HG03558 (cell line): Measurements from ENCODE around the gene PIKFYVE.
"Not testable (repeated sequence)": the region's sequence is repeated elsewhere in the genome, so short reads cannot be mapped to it uniquely, and the experiment has no call there.

Experiments
- ATAC-seq: cut with Tn5 transposase; IDR thresholded peaks from one replicate; pipeline ENCODE4 v1.9.1; 2021; ENCODE audit warnings: moderate number of reproducible peaks; ENCODE audit not compliant: unreplicated experiment; ENCODE audit errors: extremely low read depth

PIKFYVE gene

DNA sequence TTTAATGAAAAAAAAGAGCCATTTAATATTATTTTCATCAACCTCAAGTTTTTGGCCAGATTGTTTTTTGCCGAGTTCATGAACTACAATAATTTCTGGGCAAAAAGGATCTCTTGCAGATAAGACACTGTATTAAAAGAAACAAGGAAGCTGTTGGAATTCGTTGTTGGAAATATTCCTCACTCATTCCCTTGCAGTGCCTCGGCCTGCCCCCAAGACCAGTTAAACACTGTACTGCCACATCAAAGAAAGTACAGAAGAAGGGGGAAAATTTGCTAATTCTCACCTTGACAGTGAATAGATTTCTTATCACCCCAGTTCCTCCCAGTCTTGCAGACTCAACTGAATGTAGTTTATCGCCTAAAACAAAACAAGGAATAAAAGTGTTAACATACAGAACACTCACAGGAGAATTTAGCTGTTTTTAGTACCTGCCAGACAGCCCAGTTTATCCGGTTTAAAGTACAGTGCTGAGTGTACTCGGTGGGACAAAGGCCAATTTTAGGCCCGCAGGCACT is 12.4 kb upstream of the PIKFYVE start:
- no peak for ATAC-seq

GRCh38 chr2:208254118-208254870 is 11.8 kb upstream of the PIKFYVE start:
- ATAC-seq, result peak; percentile 46

GRCh38 chr2:208254871-208255556 is 11.0 kb upstream of the PIKFYVE start, which contains the start of gene IDH1:
IDH1 (minus strand) TSS chr2:208255071; CDS start chr2:208251551, 3,520 bp downstream.
- peak; percentile 61 for ATAC-seq

DNA sequence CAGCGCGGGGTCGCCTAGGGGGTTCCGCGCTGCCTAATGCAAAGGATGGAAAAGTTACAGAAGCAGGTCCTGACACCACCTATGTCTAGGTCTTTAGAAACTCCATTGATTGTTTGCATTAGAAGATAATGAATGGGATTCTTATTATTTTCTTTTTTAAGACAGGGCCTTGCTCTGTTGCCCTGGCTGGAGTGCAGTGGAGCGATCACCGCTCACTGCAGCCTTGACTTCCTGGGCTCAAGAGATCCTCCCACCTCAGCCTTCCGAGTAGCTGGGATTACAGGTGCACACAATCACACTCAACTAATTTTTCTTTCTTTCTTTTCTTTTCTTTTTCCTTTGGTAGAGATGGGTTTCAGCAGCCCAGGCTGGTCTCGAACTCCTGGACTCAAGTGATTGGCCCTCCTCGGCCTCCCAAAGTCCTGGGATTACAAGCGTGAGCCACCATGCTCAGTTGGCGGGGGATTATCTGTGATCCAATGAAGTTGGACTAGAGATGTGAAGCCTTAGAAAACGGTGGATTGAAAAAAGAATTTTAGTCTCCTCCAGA is 10.4 kb upstream of the PIKFYVE start:
- peak; percentile 17 for ATAC-seq

- ATAC-seq, result no peak
These were observed 9.8 kb upstream of the PIKFYVE start for GRCh38 chr2:208256192-208256782.

DNA sequence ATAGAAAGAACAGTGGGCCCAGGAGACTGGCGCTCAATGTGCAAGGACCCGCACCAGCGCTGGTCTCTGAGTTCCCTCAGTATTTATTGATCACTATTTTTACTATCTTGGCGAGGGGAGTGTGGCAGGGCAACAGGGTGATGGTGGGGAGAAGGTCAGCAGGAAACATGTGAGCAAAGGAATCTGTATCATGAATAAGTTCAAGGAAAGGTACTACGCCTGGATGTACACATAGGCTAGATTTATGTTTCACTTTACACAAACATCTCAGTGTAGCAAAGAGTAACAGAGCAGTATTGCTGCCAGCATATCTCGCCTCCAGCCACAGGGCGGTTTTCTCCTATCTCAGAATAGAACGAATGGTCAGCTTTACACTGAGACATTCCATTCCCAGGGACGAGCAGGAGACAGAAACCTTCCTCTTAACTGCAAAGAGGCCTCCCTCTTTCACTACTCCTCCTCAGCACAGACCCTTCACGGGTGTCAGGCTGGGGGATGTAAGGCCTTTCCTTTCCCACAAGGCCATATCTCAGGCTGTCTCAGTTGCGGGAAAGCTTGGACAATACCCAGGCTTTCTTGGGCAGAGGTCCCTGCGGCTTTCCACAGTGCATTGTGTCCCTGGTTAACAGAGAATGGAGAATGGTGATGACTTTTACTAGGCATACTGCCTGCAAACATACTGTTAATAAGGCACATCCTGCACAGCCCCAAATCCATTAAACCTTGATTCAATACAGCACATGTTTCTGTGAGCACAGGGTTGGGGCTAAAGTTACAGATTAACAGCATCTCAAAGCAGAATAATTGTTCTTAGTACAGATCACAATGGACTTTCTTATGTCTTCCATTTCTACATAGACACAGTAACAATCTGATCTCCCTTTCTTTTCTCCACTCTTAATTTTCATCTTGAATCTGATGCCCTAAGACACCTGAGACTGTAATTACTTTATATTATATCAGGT is 8.9 kb upstream of the PIKFYVE start:
- not testable (repeated sequence) for ATAC-seq

- ATAC-seq, result peak; percentile 25
These were observed 669 bp upstream of the PIKFYVE start for GRCh38 chr2:208265371-208265800.

GRCh38 chr2:208266553-208266893 is 468 bp downstream of the PIKFYVE start:
- ATAC-seq, result no peak

GRCh38 chr2:208266936-208267335 is 881 bp downstream of the PIKFYVE start:
- no peak for ATAC-seq

GRCh38 chr2:208267526-208267925 is 1.5 kb downstream of the PIKFYVE start:
- ATAC-seq, result not testable (repeated sequence)

DNA sequence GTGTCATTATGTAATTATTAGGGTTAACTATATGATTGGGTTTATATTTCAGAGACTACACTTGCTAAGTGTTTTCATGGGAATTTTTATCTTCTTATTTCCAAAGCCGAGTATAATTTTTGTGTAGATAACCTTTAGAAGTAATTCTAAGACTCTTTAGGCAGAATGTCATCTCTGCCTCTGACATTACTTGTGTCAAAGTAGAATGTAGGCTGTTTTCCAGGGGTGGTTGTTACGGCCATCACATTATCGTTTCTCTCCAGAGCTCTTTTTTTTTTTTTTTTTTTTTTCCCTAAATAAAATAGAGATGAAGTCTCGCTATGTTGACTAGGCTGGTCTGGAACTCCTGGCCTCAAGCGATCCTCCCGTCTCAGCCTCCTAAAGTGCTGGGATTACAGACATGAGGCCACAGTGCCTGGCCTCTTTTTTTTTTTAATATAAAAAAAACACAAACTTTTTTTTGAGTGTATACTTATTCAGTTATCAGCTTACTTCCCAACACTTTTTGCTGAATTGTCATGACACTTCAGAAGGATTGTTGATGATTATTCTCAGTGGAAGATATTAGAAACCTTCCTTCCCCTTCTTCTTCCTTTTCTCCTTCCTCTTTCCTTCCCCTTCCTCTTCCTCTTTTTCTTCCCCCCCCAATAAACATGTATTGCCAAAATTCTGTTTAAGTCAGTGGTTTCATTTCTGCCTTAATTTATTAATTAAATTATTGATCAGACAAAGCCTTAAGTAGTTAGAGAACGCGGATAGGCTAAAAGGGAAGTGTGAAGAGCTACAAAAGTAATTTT is 2.3 kb downstream of the PIKFYVE start:
- no peak for ATAC-seq

GRCh38 chr2:208269091-208269490 is 3.0 kb downstream of the PIKFYVE start:
- ATAC-seq, result no peak

- ATAC-seq, result no peak
These were observed 8.7 kb downstream of the PIKFYVE start for GRCh38 chr2:208274748-208275147.

GRCh38 chr2:208278549-208278948 is 12.5 kb downstream of the PIKFYVE start:
- no peak for ATAC-seq

GRCh38 chr2:208279236-208279635 is 13.2 kb downstream of the PIKFYVE start:
- ATAC-seq, result no peak

DNA sequence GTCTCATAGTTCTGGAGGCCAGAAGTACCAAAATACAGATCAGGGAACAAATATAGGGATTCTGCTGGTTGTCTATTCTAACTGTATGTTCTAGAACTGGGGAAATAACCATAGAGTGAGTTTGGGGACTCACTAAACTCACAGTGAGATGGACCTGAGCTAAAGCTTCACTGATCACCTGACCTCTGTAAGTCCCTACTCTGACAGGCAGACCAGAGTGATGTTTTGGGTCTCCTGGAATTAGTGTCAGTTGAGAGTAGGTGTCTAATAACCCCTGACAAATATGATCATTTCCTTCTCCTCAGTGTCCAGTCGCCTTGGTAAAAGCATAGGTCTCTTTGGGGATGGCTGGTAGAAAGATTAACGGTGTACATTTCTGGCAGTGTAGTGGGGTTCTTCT is 14.2 kb downstream of the PIKFYVE start:
- ATAC-seq, result no peak

- peak; percentile 56 for ATAC-seq
These were observed 14.9 kb downstream of the PIKFYVE start for GRCh38 chr2:208280933-208281332.

- no peak for ATAC-seq
These were observed 19.8 kb downstream of the PIKFYVE start for GRCh38 chr2:208285853-208286252.

DNA sequence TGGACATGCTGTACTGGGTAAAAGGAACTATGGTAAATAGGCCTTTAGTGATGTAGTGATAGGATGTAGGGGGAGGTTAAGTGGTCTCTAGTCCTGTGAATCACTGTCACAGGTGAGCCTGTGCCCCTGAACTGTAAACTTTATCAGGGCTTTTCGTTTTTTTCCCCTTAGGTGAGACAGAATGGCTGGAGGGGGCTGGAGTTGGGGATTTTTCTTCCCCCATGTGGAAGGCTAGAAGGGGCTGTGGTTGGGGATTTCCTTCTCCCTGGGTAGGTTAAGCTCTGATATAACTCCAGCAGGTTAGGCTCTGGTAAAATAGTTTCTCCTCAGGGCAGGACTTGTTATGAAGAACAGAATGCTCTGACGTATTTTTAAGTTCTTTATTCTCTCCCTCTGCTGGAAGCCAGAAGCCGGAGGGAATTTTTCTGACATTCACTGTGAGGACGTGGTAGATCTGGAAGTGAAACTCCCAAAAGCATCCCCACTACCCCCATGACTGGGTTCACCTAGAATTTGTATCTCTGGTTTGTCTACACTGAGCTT is 28.5 kb downstream of the PIKFYVE start:
- peak; percentile 64 for ATAC-seq
